ENCODE measurements around the gene PRAMEF8. TPM values are rescaled to one million over a fixed set of nuclear protein-coding genes. Genes with fewer than 3 reads are reported as not detected.
A peak's percentile ranks its signal among the peaks of the same experiment; 100 is the strongest.
"Not testable (repeated sequence)": the region's sequence is repeated elsewhere in the genome, so short reads cannot be mapped to it uniquely, and the experiment has no call there.

Gene PRAMEF8
- total RNA-seq, 1 experiment from 2014 or later, result not detected

GRCh38 chr1:13279617-13280016 lies 5.3 kb downstream of the PRAMEF8 start:
- H3K4me1 ChIP-seq (ENCODE audit: control insufficient read depth in 1 of 2, insufficient read depth in 2 of 2, low read length in 2 of 2); H3K9ac ChIP-seq (ENCODE audit: low read length); H3K27ac ChIP-seq (ENCODE audit: low read depth, low read length); H3K9me2 ChIP-seq (ENCODE audit: insufficient read depth); H3K9me3 ChIP-seq (ENCODE audit: control insufficient read depth in 1 of 2, insufficient read depth in 1 of 2, low read depth in 1 of 2, low read length in 2 of 2); H3K27me3 ChIP-seq (ENCODE audit: insufficient read depth, low read length); DNase-seq (ENCODE audit: low read depth, low spot score); POLR2A ChIA-PET; H4K20me1 ChIP-seq (ENCODE audit: insufficient read depth); H3K36me3 ChIP-seq (ENCODE audit: control insufficient read depth in 1 of 2, insufficient read depth in 2 of 2, low read length in 2 of 2); CTCF ChIA-PET; RAD21 ChIA-PET (ENCODE audit: low non-redundant PET in 1 of 2, low total read pairs in 2 of 2, uncharacterized antibody in 2 of 2, unreplicated experiment in 2 of 2); H3K79me2 ChIP-seq (ENCODE audit: insufficient read depth, low read length); H2AFZ ChIP-seq (ENCODE audit: low read depth, low read length, poor library complexity, severe bottlenecking); H3K4me2 ChIP-seq (ENCODE audit: low read length); H3K4me3 ChIP-seq (replicated peaks in 1 of 2; ENCODE audit: low read depth in 1 of 2, low read length in 2 of 2); BruUV-seq (replicated peaks); intact Hi-C loops (cut with micrococcal nuclease): not testable (repeated sequence)
- peak; percentile 18; the same call in 1 of the 2 replicates for TF ChIP-seq RAD21 (IDR thresholded peaks at IDR 0.05; ENCODE audit: low read depth)
- peak in 1 of 3 experiments; percentile 6; a peak in 1 of 6 replicates for TF ChIP-seq CTCF (IDR thresholded peaks at IDR 0.05 in 2 of 3, conservative IDR thresholded peaks at IDR 0.05 in 1 of 3; ENCODE audit: borderline replicate concordance in 1 of 3, insufficient read depth in 1 of 3, low read depth in 2 of 3, low read length in 2 of 3)
- peak; percentile 55; the same call in 1 of the 2 replicates for ATAC-seq

- H2AFZ ChIP-seq (ENCODE audit: low read depth, low read length, poor library complexity, severe bottlenecking); H3K9me2 ChIP-seq (ENCODE audit: insufficient read depth); DNase-seq (ENCODE audit: low read depth, low spot score); RAD21 ChIA-PET (ENCODE audit: low non-redundant PET in 1 of 2, low total read pairs in 2 of 2, uncharacterized antibody in 2 of 2, unreplicated experiment in 2 of 2); CTCF ChIA-PET; H3K9ac ChIP-seq (ENCODE audit: low read length); H3K4me1 ChIP-seq (ENCODE audit: control insufficient read depth in 1 of 2, insufficient read depth in 2 of 2, low read length in 2 of 2); H3K79me2 ChIP-seq (ENCODE audit: insufficient read depth, low read length); POLR2A ChIA-PET; H3K27me3 ChIP-seq (ENCODE audit: insufficient read depth, low read length); H4K20me1 ChIP-seq (ENCODE audit: insufficient read depth); H3K9me3 ChIP-seq (ENCODE audit: control insufficient read depth in 1 of 2, insufficient read depth in 1 of 2, low read depth in 1 of 2, low read length in 2 of 2); H3K27ac ChIP-seq (ENCODE audit: low read depth, low read length); H3K36me3 ChIP-seq (ENCODE audit: control insufficient read depth in 1 of 2, insufficient read depth in 2 of 2, low read length in 2 of 2); H3K4me2 ChIP-seq (ENCODE audit: low read length); intact Hi-C loops (cut with micrococcal nuclease); H3K4me3 ChIP-seq (replicated peaks in 1 of 2; ENCODE audit: low read depth in 1 of 2, low read length in 2 of 2); BruUV-seq (replicated peaks): not testable (repeated sequence)
- ATAC-seq, result peak; percentile 92
Observed at GRCh38 chr1:13277016-13277415, 7.9 kb downstream of the PRAMEF8 start.

- H3K9me2 ChIP-seq (ENCODE audit: insufficient read depth); H3K9ac ChIP-seq (ENCODE audit: low read length); H3K9me3 ChIP-seq (ENCODE audit: control insufficient read depth in 1 of 2, insufficient read depth in 1 of 2, low read depth in 1 of 2, low read length in 2 of 2); RAD21 ChIA-PET (ENCODE audit: low non-redundant PET in 1 of 2, low total read pairs in 2 of 2, uncharacterized antibody in 2 of 2, unreplicated experiment in 2 of 2); intact Hi-C loops (cut with micrococcal nuclease); H4K20me1 ChIP-seq (ENCODE audit: insufficient read depth); H3K27me3 ChIP-seq (ENCODE audit: insufficient read depth, low read length); H3K4me3 ChIP-seq (replicated peaks in 1 of 2; ENCODE audit: low read depth in 1 of 2, low read length in 2 of 2); DNase-seq (ENCODE audit: low read depth, low spot score); H3K79me2 ChIP-seq (ENCODE audit: insufficient read depth, low read length); H3K36me3 ChIP-seq (ENCODE audit: control insufficient read depth in 1 of 2, insufficient read depth in 2 of 2, low read length in 2 of 2); H3K4me1 ChIP-seq (ENCODE audit: control insufficient read depth in 1 of 2, insufficient read depth in 2 of 2, low read length in 2 of 2); H2AFZ ChIP-seq (ENCODE audit: low read depth, low read length, poor library complexity, severe bottlenecking); CTCF ChIA-PET; BruUV-seq (replicated peaks); POLR2A ChIA-PET; H3K27ac ChIP-seq (ENCODE audit: low read depth, low read length); H3K4me2 ChIP-seq (ENCODE audit: low read length): not testable (repeated sequence)
- ATAC-seq, result peak; percentile 90
Observed at GRCh38 chr1:13265124-13265523, 19.8 kb downstream of the PRAMEF8 start.

GRCh38 chr1:13253898-13254297 lies 31.0 kb downstream of the PRAMEF8 start, which contains the start of gene PRAMEF5:
Gene PRAMEF5, plus strand, starts transcription at chr1:13254198. Its CDS starts 5,071 bp downstream, at chr1:13259269.
- intact Hi-C loops (cut with micrococcal nuclease); H3K4me2 ChIP-seq (ENCODE audit: low read length); ATAC-seq; H3K36me3 ChIP-seq (ENCODE audit: control insufficient read depth in 1 of 2, insufficient read depth in 2 of 2, low read length in 2 of 2); BruUV-seq (replicated peaks); H2AFZ ChIP-seq (ENCODE audit: low read depth, low read length, poor library complexity, severe bottlenecking); H3K9me2 ChIP-seq (ENCODE audit: insufficient read depth); H3K4me3 ChIP-seq (replicated peaks in 1 of 2; ENCODE audit: low read depth in 1 of 2, low read length in 2 of 2); H3K79me2 ChIP-seq (ENCODE audit: insufficient read depth, low read length); POLR2A ChIA-PET; RAD21 ChIA-PET (ENCODE audit: low non-redundant PET in 1 of 2, low total read pairs in 2 of 2, uncharacterized antibody in 2 of 2, unreplicated experiment in 2 of 2); H3K27ac ChIP-seq (ENCODE audit: low read depth, low read length); CTCF ChIA-PET; H3K27me3 ChIP-seq (ENCODE audit: insufficient read depth, low read length); H3K4me1 ChIP-seq (ENCODE audit: control insufficient read depth in 1 of 2, insufficient read depth in 2 of 2, low read length in 2 of 2); H4K20me1 ChIP-seq (ENCODE audit: insufficient read depth); H3K9me3 ChIP-seq (ENCODE audit: control insufficient read depth in 1 of 2, insufficient read depth in 1 of 2, low read depth in 1 of 2, low read length in 2 of 2); H3K9ac ChIP-seq (ENCODE audit: low read length); DNase-seq (ENCODE audit: low read depth, low spot score): not testable (repeated sequence)
